Esophagus (tissue), 2 donors: Measurements from ENCODE around the gene STATH. TPM values are rescaled to one million over a fixed set of nuclear protein-coding genes. Genes with fewer than 3 reads are reported as not detected.
"Not testable (repeated sequence)": the region's sequence is repeated elsewhere in the genome, so short reads cannot be mapped to it uniquely, and the experiment has no call there.

Experiments
- H3K27ac ChIP-seq, 2 donors: one replicate each; pipeline ENCODE4 v1.5.1; 2013; ENCODE audit warnings: low read depth in 2 of 2, mild to moderate bottlenecking in 2 of 2, inconsistent platforms in 1 of 2, low read length in 1 of 2, moderate library complexity in 1 of 2
- H3K27me3 ChIP-seq, 2 donors: one replicate each; pipeline ENCODE4 v1.6.1; 2013; ENCODE audit warnings: low read length in 2 of 2, control low read depth in 1 of 2, mild to moderate bottlenecking in 1 of 2; ENCODE audit not compliant: insufficient read depth in 2 of 2, control insufficient read depth in 1 of 2
- H3K36me3 ChIP-seq, 2 donors: one replicate each; pipeline ENCODE4 v1.6.1; 2013; ENCODE audit warnings: low read length in 1 of 2; ENCODE audit not compliant: control insufficient read depth in 2 of 2, insufficient read depth in 2 of 2
- H3K4me1 ChIP-seq, 2 donors: one replicate each; pipeline ENCODE4 v1.6.1; 2013; ENCODE audit warnings: low read length in 1 of 2; ENCODE audit not compliant: control insufficient read depth in 2 of 2, insufficient read depth in 2 of 2
- H3K4me3 ChIP-seq, 2 donors: one replicate each; pipeline ENCODE4 v1.5.1; 2013; ENCODE audit warnings: low read length in 2 of 2, mild to moderate bottlenecking in 2 of 2, low read depth in 1 of 2, moderate library complexity in 1 of 2
- H3K9me3 ChIP-seq, 2 donors: one replicate each; pipeline ENCODE4 v1.6.1; 2013; ENCODE audit warnings: mild to moderate bottlenecking in 2 of 2, low read depth in 1 of 2, low read length in 1 of 2, moderate library complexity in 1 of 2; ENCODE audit not compliant: control insufficient read depth in 2 of 2, insufficient read depth in 1 of 2
- WGBS, 2 donors: extraction: QIAGEN DNeasy Blood & Tissue Kit; methylation state at CpG; one replicate each; pipeline ENCODE4 v1.1.7; 2013; 5-methylcytosine and 5-hydroxymethylcytosine counted together
- polyA plus RNA-seq, 2 donors: library from polyadenylated mRNA; stranded (reverse); fragments of 200-250 nt; gene quantifications; one replicate each; pipeline ENCODE4 v1.2.3, GENCODE V29; 2013
- donor health status: healthy with polysubstance abuse.
- donor health status: Bipolar disorder and iron deficiency.

STATH gene
- polyA plus RNA-seq, 2 donors, result 0.07 TPM; not detected in 1

DNA sequence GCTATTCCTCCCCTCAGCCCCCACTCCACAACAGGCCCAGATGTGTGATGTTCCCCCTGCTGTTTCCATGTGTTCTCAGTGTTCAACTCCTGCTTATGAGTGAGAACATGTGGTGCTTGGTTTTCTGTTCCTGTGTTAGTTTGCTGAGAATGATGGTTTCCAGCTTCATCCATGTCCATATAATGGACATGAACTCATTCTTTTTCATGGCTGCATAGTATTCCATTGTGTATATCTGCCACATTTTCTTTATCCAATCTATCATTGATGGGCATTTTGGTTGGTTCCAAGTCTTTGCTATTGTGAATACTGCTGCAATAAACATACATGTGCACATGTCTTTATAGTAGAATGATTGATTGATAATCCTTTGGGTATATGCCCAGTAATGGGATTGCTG lies 44.2 kb downstream of the STATH start:
- H3K9me3 ChIP-seq, H3K4me3 ChIP-seq, H3K27ac ChIP-seq, H3K36me3 ChIP-seq, H3K4me1 ChIP-seq, H3K27me3 ChIP-seq: not testable (repeated sequence)

DNA sequence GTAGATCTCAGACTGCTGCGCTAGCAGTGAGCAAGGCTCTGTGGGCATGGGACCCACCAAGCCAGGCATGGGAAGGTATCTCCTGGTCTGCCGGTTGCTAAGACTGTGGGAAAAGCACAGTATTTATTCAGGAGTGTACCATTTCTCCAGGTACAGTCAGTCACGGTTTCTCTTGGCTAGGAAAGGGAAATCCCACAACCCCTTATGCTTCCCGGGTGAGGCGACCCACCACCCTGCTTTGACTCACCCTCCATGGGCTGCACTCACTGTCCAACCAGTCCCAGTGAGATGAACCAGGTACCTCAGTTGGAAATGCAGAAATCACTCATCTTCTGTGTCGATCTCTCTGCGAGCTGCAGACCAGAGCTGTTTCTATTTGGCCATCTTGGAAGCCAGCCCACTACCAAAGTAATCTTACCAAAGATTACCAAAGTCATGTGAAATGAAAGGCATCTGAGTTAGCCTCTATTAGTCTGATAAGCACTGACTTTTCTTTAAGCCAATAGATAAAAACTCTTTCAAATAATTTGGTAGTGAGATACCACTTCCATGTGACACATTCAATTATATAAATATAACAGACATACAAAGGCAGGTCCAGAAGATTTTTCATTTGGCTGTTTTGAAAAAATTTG lies 46.0 kb downstream of the STATH start:
- no peak overlapping the region for H3K4me3 ChIP-seq
- H3K27ac ChIP-seq, result no peak overlapping the region
- 87 to 92% methylated on average over 7 of the region's 7 CpGs for WGBS, 2 donors
- H3K27me3 ChIP-seq, result no peaks in the 10 kb centered on the region
- H3K4me1 ChIP-seq, result no peaks in the 10 kb centered on the region
- peaks cover 0 to 3% of the 10 kb centered on the region in 2 donors for H3K9me3 ChIP-seq
- H3K36me3 ChIP-seq, result no peaks in the 10 kb centered on the region

DNA sequence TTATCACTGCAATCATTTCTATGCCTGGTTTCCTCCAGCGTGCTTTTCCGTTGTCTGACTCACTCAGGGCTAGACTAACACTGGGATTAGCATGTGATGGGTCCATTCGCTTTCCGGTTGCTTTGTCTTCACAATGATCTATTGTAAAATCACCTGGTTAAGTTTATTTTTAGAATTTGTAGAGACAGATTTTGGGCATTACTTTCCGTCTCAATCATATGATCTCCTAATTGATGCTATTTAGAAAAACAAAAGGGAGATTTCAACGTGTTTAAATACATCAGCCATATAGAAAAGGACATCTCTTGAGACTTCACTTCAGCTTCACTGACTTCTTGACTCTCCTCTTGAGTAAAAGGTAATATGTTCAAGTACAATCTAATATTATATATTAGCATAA lies 54.4 kb downstream of the STATH start, which contains the start of gene HTN1:
TSS of gene HTN1 (plus strand) at position 301 of the 400 bp plus-strand sequence. CDS start 2,639 bp downstream, outside the sequence.
- 73 to 78% methylated on average over 4 to 5 of the region's 6 CpGs for WGBS, 2 donors
- H3K36me3 ChIP-seq, H3K9me3 ChIP-seq, H3K27ac ChIP-seq, H3K4me1 ChIP-seq, H3K4me3 ChIP-seq, H3K27me3 ChIP-seq: not testable (repeated sequence)

Other genes with a start within 250 kb of the STATH start
- under 1 TPM; 0.26 to 0.41 TPM for gene SULT1B1, start 235.3 kb upstream of the STATH start, polyA plus RNA-seq
- under 1 TPM; 0.10 to 0.35 TPM for gene SULT1E1, start 135.8 kb upstream of the STATH start, polyA plus RNA-seq
- gene CSN1S1, start 64.9 kb upstream of the STATH start, polyA plus RNA-seq, result not detected
- not detected for gene CSN2, start 30.2 kb upstream of the STATH start, polyA plus RNA-seq
- not detected for gene HTN3, start 32.5 kb downstream of the STATH start, polyA plus RNA-seq
- gene HTN1, start 54.5 kb downstream of the STATH start, polyA plus RNA-seq, result not detected
- gene PRR27, start 158.3 kb downstream of the STATH start, polyA plus RNA-seq, result not detected
- under 1 TPM in 1 of 2 donors, not detected in 1; 0.08 TPM for gene ODAM, start 199.8 kb downstream of the STATH start, polyA plus RNA-seq
- under 1 TPM; 0.29 to 0.75 TPM for gene FDCSP, start 230.2 kb downstream of the STATH start, polyA plus RNA-seq
- not detected for gene CSN3, start 246.6 kb downstream of the STATH start, polyA plus RNA-seq